NCI-H526 treated with DMSO at 0.1 percent for 48 hours (cell line): ENCODE data around the gene TYSND1.
"Not testable (repeated sequence)": the region's sequence is repeated elsewhere in the genome, so short reads cannot be mapped to it uniquely, and the experiment has no call there.

Experiments
- DNase-seq: peaks from one replicate; lab custom pipeline; 2025; lab: John Stamatoyannopoulos, UW

Gene TYSND1

GRCh38 chr10:70132098-70133029, 14.1 kb downstream of the TYSND1 start, which contains the start of gene AIFM2:
TSS of gene AIFM2 (minus strand) at chr10:70132825. CDS start at chr10:70124084, 8,741 bp downstream.
- DNase-seq, result peak; percentile 22

DNA sequence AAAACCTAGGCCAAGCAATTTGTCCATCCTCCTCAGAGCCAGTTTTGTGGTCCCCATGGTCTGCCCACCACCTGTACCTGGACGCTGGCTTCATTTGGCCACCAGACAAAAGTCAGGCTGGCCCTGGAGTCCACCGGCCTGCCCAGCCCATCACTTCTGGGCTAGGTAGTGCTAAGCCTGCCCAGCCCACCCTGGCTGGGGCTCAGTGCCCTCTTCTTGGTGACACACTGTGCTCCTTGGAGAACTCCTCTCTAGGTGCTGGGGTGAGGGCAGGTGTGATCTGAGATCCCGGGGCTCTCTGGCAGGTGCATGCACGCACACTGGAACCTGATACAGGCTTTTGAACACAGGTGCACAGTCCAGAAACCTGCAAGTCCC, 15.0 kb downstream of the TYSND1 start:
- DNase-seq, result no peak

- DNase-seq, result no peak
Measured at GRCh38 chr10:70130878-70131559, 15.5 kb downstream of the TYSND1 start.

DNA sequence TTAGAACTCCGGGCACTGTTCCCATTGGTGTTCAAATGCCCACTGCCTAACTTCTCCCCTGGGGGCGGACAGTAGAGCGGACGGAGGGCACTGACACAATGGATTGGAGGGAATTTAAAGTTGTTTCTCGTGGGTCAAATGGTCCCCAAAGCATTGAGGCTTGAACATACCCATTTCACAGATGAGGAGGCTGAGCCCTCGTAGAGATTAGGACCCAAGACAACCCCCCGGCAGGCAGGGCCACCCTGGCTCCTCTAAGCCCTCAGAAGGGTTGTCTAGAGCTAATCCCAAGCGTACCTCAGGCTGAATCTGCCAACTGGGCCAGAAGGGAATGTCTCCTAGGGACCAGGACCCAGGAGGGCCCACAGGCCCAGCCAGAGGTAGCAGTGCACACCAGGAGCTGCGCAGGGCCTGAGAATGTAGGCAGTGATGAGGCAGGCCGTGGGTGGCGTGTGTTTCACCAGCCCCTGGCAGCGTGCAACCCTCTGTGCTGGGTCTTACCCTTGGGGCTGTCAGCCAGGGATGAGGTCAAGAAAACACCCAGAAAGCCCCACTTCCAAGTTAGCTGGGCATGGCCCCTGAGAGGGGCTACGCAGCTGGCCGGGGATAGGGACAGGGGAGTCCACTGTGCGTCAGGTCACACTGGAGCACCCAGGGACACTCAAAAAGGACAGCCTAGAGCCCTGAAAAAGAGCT, 19.7 kb downstream of the TYSND1 start:
- no peak for DNase-seq

- no peak for DNase-seq
Measured at GRCh38 chr10:70125918-70126552, 20.5 kb downstream of the TYSND1 start.

GRCh38 chr10:70124918-70125317, 21.6 kb downstream of the TYSND1 start:
- DNase-seq, result no peak

DNA sequence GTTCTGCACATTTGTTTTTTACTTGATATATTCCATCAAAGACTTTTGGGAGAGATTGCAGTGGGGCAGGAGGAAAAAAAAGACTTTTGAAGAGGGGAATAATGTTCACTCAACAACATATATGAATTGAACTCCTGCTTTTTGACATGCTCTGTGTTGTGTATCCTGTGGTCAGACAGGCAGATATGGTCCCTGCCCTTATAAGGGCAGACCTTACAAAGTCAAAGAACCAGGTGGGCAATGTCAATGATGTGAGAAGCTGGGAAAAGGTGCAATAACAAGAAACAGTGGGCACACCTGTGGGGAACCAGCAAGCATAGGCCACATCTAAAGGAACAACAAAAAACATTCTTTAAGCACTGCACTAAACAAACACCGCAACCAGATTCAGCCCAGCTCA, 22.1 kb downstream of the TYSND1 start:
- DNase-seq, result no peak

DNA sequence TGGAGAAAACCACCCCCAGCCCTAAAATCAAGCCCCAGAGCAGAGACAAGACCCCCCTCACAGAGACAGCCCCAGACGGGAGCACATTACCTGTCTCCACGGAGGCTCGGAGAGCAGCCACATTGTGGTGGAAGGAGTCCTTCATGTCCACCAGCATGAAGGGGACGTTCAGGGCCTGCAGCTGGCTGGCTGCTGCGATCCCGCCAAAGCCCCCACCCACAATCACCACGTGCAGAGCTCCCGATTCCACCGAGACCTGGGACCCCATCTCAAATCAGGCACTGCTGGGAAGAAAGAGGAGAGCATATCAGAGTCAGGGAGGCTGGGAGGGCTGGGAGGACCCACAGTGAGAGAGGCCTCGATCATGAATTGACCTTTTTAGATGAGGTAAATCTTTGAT, 22.7 kb downstream of the TYSND1 start:
- no peak for DNase-seq

GRCh38 chr10:70123166-70123565, 23.3 kb downstream of the TYSND1 start:
- not testable (repeated sequence) for DNase-seq

GRCh38 chr10:70122742-70123141, 23.8 kb downstream of the TYSND1 start:
- DNase-seq, result no peak

- DNase-seq, result no peak
Measured at GRCh38 chr10:70121281-70121949, 25.1 kb downstream of the TYSND1 start.

GRCh38 chr10:70120417-70120816, 26.1 kb downstream of the TYSND1 start:
- no peak for DNase-seq

DNA sequence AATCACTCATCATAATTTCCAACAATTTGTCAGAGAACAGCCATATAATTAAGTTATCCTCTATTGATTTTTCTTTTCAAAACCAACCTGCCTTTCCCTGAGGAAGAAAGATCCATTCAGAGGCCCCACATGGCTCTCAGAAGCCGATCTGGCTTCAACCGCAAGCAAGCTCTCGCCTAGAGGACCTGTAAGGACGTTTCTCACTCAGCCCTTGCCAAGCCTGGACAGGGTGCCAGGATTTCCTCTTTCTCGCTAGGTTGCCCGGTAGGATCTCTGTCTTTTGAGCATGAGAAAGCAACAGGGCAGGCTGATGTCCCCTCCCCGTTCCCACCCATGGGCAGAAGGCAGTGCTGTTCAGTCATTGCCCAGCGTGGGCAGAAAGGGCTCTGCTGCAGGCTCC, 26.9 kb downstream of the TYSND1 start:
- DNase-seq, result no peak

- no peak for DNase-seq
Measured at GRCh38 chr10:70119197-70119596, 27.3 kb downstream of the TYSND1 start.

GRCh38 chr10:70118196-70118595, 28.3 kb downstream of the TYSND1 start:
- no peak for DNase-seq

DNA sequence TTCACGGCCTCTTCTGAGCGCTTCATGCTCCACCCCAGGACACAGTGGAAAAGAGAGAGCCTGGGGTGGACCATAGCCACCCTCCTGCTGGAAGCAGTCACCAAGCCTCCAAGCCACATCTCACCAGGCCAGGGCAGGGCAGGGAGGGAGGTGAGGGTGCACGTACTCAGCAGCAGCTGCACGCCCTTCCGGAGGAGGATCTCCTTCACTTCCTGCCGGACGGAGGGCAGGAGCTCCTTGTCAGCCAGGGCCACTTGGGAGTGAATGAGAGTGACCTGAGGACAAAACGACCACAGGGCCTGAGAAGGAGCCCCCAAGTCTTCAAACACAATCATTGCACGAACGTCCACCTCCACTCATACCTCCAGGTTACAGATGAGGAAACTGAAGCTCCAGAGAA, 28.9 kb downstream of the TYSND1 start:
- no peak for DNase-seq

DNA sequence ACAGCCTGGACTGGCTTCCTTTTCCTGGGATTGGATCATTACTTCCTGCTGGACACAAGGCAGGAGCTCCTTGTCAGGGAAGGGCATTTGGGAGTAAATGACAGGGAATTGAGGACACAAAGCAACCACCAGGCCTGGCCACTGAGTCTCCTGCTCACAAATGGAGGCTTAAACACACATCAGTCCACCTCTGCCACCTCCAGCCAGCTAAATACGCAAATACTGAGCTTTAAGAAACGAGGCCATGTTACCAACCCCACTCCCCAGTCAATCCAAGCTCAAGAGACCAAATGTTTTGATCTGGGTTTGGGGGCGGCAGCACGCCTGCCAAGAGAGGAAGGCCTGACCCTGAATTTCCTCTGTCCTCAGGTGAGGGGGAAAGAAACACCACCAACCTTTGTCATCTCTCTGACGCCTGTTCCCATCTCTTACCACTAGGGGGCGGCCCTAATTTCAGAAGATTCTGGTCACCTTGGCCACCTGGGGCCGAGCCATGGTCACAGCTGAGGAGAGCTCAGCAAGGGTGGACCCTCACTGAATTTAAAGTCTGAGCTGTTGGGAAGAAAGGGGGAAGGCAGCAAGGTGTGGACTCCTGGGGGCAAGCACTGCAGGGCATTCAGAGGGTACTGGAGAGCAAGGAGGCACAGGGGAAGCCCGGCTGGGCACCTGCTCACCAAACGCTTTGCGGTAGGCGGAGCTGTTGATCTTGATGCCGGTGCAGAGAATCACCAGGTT, 30.4 kb downstream of the TYSND1 start:
- DNase-seq, result no peak

GRCh38 chr10:70114902-70115301, 31.6 kb downstream of the TYSND1 start:
- no peak for DNase-seq

- no peak for DNase-seq
Measured at GRCh38 chr10:70112071-70112470, 34.4 kb downstream of the TYSND1 start.

- no peak for DNase-seq
Measured at GRCh38 chr10:70111496-70111895, 35.0 kb downstream of the TYSND1 start.
